ENCODE results near the gene SRRM2.

The SRRM2 gene

GRCh38 chr16:2709588-2709984 is 42.9 kb upstream of the SRRM2 start:
- TF ChIP-seq, protein P1, sequence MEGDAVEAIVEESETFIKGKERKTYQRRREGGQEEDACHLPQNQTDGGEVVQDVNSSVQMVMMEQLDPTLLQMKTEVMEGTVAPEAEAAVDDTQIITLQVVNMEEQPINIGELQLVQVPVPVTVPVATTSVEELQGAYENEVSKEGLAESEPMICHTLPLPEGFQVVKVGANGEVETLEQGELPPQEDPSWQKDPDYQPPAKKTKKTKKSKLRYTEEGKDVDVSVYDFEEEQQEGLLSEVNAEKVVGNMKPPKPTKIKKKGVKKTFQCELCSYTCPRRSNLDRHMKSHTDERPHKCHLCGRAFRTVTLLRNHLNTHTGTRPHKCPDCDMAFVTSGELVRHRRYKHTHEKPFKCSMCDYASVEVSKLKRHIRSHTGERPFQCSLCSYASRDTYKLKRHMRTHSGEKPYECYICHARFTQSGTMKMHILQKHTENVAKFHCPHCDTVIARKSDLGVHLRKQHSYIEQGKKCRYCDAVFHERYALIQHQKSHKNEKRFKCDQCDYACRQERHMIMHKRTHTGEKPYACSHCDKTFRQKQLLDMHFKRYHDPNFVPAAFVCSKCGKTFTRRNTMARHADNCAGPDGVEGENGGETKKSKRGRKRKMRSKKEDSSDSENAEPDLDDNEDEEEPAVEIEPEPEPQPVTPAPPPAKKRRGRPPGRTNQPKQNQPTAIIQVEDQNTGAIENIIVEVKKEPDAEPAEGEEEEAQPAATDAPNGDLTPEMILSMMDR (IDR thresholded peaks at IDR 0.05), result no peak
- Mint-ChIP-seq H3K4me3 (no peak overlapping the region), H3K9me3 (no peaks in the 10 kb centered on the region), H3K27me3 (ENCODE audit: low read depth, poor library complexity) (peaks cover 7% of the 10 kb centered on the region), H3K27ac (no peak overlapping the region), H3K36me3 (ENCODE audit: low read depth) (peaks cover 5% of the 10 kb centered on the region), H3K4me1 (no peaks in the 10 kb centered on the region)
- no peak for DNase-seq

GRCh38 chr16:2710021-2710710 is 42.3 kb upstream of the SRRM2 start:
- H3K27ac Mint-ChIP-seq, result peak overlapping the region; percentile 90
- TF ChIP-seq, protein P1 (IDR thresholded peaks at IDR 0.05), result no peak
- no peak for DNase-seq
- H3K9me3 Mint-ChIP-seq, result no peaks in the 10 kb centered on the region
- H3K36me3 Mint-ChIP-seq (ENCODE audit: low read depth), result peaks cover 5% of the 10 kb centered on the region
- H3K4me1 Mint-ChIP-seq, result no peaks in the 10 kb centered on the region
- H3K27me3 Mint-ChIP-seq (ENCODE audit: low read depth, poor library complexity), result peaks cover 13% of the 10 kb centered on the region
- H3K4me3 Mint-ChIP-seq, result no peak overlapping the region

DNA sequence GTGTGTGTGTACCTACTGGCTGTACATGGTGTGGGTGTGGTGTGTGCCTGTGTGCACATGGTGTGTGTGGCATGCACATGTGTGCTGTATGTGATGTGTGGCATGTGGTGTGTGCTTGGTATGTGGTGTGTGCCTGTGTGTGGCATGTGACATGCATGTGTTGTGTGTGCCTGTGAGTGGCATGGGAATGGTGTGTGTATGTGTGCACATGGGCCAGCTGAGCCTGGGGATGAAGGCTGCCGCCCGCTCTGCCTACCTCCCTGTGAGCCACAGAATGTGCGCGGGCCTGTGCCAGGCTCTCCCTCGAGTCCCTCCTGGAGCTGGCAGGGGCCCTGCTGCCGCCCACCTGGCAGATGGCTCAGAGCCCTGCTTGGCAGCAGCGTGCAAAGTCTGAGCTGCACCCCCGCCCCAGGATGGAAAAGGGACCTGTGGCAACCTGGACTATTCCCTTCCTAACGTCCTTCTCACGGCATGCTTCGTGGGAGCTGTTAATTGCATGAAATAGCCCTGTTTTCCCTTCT is 41.7 kb upstream of the SRRM2 start:
- Mint-ChIP-seq H3K27ac (peak overlapping the region; percentile 90), H3K9me3 (no peaks in the 10 kb centered on the region), H3K4me3 (no peak overlapping the region), H3K4me1 (no peaks in the 10 kb centered on the region), H3K36me3 (ENCODE audit: low read depth) (peaks cover 5% of the 10 kb centered on the region), H3K27me3 (ENCODE audit: low read depth, poor library complexity) (peaks cover 17% of the 10 kb centered on the region)
- no peak for DNase-seq
- TF ChIP-seq, protein P1 (IDR thresholded peaks at IDR 0.05), result no peak

DNA sequence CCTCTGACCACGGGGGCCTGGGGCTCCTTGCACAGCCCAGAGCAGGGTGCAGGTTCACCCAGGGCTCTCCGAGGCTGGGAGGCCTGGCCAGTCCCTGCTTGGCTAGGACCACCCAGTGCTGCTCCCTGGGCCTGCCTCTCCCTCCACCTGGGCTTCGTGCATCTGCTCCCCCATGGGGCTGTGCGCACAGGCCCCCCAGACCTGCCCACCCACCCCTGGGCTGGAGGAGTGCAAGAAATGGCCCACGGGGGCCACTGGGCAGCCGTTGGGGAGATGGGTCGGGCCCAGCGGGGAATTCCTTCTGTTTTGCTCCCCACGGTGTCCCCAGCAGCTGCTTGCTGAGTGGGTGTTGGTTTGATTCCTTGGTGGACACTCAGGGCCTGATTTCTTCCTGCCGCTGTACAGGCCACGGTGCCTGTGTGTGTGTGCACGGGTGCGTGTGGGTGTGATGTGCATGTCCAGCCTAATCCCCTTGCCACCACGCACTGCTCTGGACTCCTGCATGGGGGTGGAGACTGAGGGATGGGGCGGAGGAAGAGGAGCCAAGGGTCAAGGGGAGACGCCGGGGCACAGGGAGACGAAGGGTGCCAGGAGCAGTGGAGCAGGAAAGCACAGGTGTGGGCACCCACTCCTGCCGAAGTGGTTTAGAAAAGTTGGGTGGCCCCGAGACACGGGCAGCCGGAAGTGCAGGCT is 40.9 kb upstream of the SRRM2 start:
- no peak for DNase-seq
- H3K4me3 Mint-ChIP-seq, result no peak overlapping the region
- peaks cover 5% of the 10 kb centered on the region for H3K36me3 Mint-ChIP-seq (ENCODE audit: low read depth)
- H3K4me1 Mint-ChIP-seq, result no peaks in the 10 kb centered on the region
- H3K27me3 Mint-ChIP-seq (ENCODE audit: low read depth, poor library complexity), result peaks cover 24% of the 10 kb centered on the region
- TF ChIP-seq, protein P1 (IDR thresholded peaks at IDR 0.05), result no peak
- no peaks in the 10 kb centered on the region for H3K9me3 Mint-ChIP-seq
- peak overlapping the region; percentile 61 for H3K27ac Mint-ChIP-seq

GRCh38 chr16:2712063-2712441 is 40.4 kb upstream of the SRRM2 start:
- peaks cover 26% of the 10 kb centered on the region for H3K27me3 Mint-ChIP-seq (ENCODE audit: low read depth, poor library complexity)
- H3K4me3 Mint-ChIP-seq, result no peak overlapping the region
- peaks cover 5% of the 10 kb centered on the region for H3K36me3 Mint-ChIP-seq (ENCODE audit: low read depth)
- no peaks in the 10 kb centered on the region for H3K4me1 Mint-ChIP-seq
- no peak overlapping the region for H3K27ac Mint-ChIP-seq
- no peak for DNase-seq
- TF ChIP-seq, protein P1 (IDR thresholded peaks at IDR 0.05), result no peak
- H3K9me3 Mint-ChIP-seq, result no peaks in the 10 kb centered on the region
